GM23338 (cell line): Measurements from ENCODE around the gene IL17A. TPM values are rescaled to one million over a fixed set of nuclear protein-coding genes. Genes with fewer than 3 reads are reported as not detected.
A peak's percentile ranks its signal among the peaks of the same experiment; 100 is the strongest.

ENCODE experiments used
- ATAC-seq: fragments of 200-7000 bp; cut with Tn5 transposase; 3 replicates; pipeline ENCODE4 v1.9.1; 2020
- DNase-seq: peaks from one replicate; pipeline ENCODE4 v3.0.0-alpha.2; 2015; ENCODE audit warnings: low spot score
- H2AFZ ChIP-seq: fragments of 200-600 bp; sonication (generic); 2 replicates; pipeline ENCODE4 v1.8.0; 2016; ENCODE audit warnings: antibody characterized with exemption, mild to moderate bottlenecking, moderate library complexity
- H3F3A ChIP-seq: fragments of 200-600 bp; sonication (generic); replicated peaks from 2 replicates; pipeline ENCODE4 v1.8.0; 2017; ENCODE audit warnings: antibody characterized with exemption, mixed run types, low read depth
- H3K27ac ChIP-seq: fragments of 200-600 bp; sonication (generic); 2 replicates; pipeline ENCODE4 v1.6.1; 2016; ENCODE audit warnings: low read depth
- H3K27me3 ChIP-seq: fragments of 200-600 bp; sonication (generic); 2 replicates; pipeline ENCODE4 v1.8.0; 2016; ENCODE audit warnings: mild to moderate bottlenecking, mixed run types, moderate library complexity; ENCODE audit not compliant: insufficient read depth
- H3K36me3 ChIP-seq: fragments of 200-600 bp; sonication (generic); 2 replicates; pipeline ENCODE4 v1.8.0; 2016; ENCODE audit warnings: mild to moderate bottlenecking; ENCODE audit not compliant: insufficient read depth
- H3K4me1 ChIP-seq: fragments of 200-600 bp; sonication (generic); 2 replicates; pipeline ENCODE4 v1.8.0; 2016; ENCODE audit warnings: mild to moderate bottlenecking, moderate library complexity; ENCODE audit not compliant: insufficient read depth
- H3K4me2 ChIP-seq: fragments of 200-600 bp; sonication (generic); 2 replicates; pipeline ENCODE4 v1.7.1; 2017; ENCODE audit warnings: mixed run types
- H3K4me3 ChIP-seq: fragments of 200-600 bp; sonication (generic); 2 replicates; pipeline ENCODE4 v1.6.1; 2016; ENCODE audit warnings: mixed run types
- H3K79me2 ChIP-seq: fragments of 200-600 bp; sonication (generic); replicated peaks from 2 replicates; pipeline ENCODE4 v1.8.0; 2017; ENCODE audit warnings: mild to moderate bottlenecking; ENCODE audit not compliant: insufficient read depth
- H3K9me2 ChIP-seq: fragments of 200-600 bp; sonication (generic); 2 replicates; pipeline ENCODE4 v1.8.0; 2017; ENCODE audit not compliant: insufficient read depth
- H4K20me1 ChIP-seq: fragments of 200-600 bp; sonication (generic); replicated peaks from 2 replicates; pipeline ENCODE4 v1.8.0; 2017; ENCODE audit warnings: mild to moderate bottlenecking; ENCODE audit not compliant: insufficient read depth
- H3K27ac Mint-ChIP-seq: 2 replicates; pipeline ENCODE4 v1.8.0; 2020; ENCODE audit warnings: inconsistent platforms, mild to moderate bottlenecking, moderate library complexity, mixed read lengths
- H3K27me3 Mint-ChIP-seq: 3 replicates; pipeline ENCODE4 v1.8.0; 2022; ENCODE audit warnings: low read depth, mild to moderate bottlenecking, moderate library complexity, mixed read lengths, inconsistent platforms; ENCODE audit not compliant: insufficient read depth, poor library complexity
- H3K36me3 Mint-ChIP-seq: 3 replicates; pipeline ENCODE4 v1.8.0; 2021; ENCODE audit warnings: low read depth, mild to moderate bottlenecking, inconsistent platforms, moderate library complexity, mixed read lengths
- H3K4me1 Mint-ChIP-seq: 3 replicates; pipeline ENCODE4 v1.8.0; 2020; ENCODE audit warnings: mild to moderate bottlenecking, inconsistent platforms, mixed read lengths
- H3K4me3 Mint-ChIP-seq: 3 replicates; pipeline ENCODE4 v1.8.0; 2021; ENCODE audit warnings: moderate library complexity, mild to moderate bottlenecking, inconsistent platforms, mixed read lengths
- H3K9me3 Mint-ChIP-seq: 3 replicates; pipeline ENCODE4 v1.8.0; 2020; ENCODE audit warnings: moderate library complexity, mild to moderate bottlenecking, inconsistent platforms, mixed read lengths
- CREB1 ChIP-seq: fragments of 250-450 bp; sonication (Bioruptor Pico); IDR thresholded peaks from 2 replicates; pipeline ENCODE4 v1.5.0; 2020; ENCODE audit warnings: low read depth, mild to moderate bottlenecking, moderate library complexity
- CTCF ChIP-seq, 2 experiments: fragments of 200-600 bp in 1 of 2; sonication (generic) in 1 of 2; conservative IDR thresholded peaks; 2 replicates each; pipeline versions ENCODE4 v1.5.1 to v1.6.1; 2016 to 2017; ENCODE audit warnings: antibody characterized with exemption in 2 of 2, low read depth in 2 of 2, mild to moderate bottlenecking in 2 of 2, moderate library complexity in 1 of 2
- EZH2 ChIP-seq: fragments of 200-600 bp; sonication (generic); IDR thresholded peaks from one replicate; pipeline ENCODE4 v1.8.0; 2017; ENCODE audit warnings: antibody characterized with exemption, mild to moderate bottlenecking, low read depth; ENCODE audit not compliant: unreplicated experiment
- EZH2phosphoT487 ChIP-seq: fragments of 200-600 bp; sonication (generic); IDR thresholded peaks from one replicate; pipeline ENCODE4 v1.8.1; 2018; ENCODE audit warnings: antibody characterized with exemption; ENCODE audit not compliant: unreplicated experiment
- NANOG ChIP-seq: IDR thresholded peaks from 2 replicates; pipeline ENCODE4 v1.6.1; 2016; ENCODE audit warnings: antibody characterized with exemption, borderline replicate concordance
- REST ChIP-seq: IDR thresholded peaks from one replicate; pipeline ENCODE4 v1.6.1; 2018; ENCODE audit warnings: antibody characterized with exemption; ENCODE audit not compliant: unreplicated experiment
- STAT1 ChIP-seq: IDR thresholded peaks from one replicate; pipeline ENCODE4 v1.6.1; 2016; ENCODE audit warnings: antibody characterized with exemption; ENCODE audit not compliant: unreplicated experiment
- ZNF114 ChIP-seq: fragments of 250-450 bp; sonication (Bioruptor Pico); IDR thresholded peaks from 2 replicates; pipeline ENCODE4 v1.5.0; 2020; ENCODE audit warnings: mild to moderate bottlenecking, moderate library complexity
- ZNF331 ChIP-seq: fragments of 250-450 bp; sonication (Bioruptor Pico); IDR thresholded peaks from 2 replicates; pipeline ENCODE4 v1.5.0; 2020; ENCODE audit warnings: low read depth, mild to moderate bottlenecking, moderate library complexity
- ZNF462 ChIP-seq: fragments of 250-450 bp; sonication (Bioruptor Pico); IDR thresholded peaks from 2 replicates; pipeline ENCODE4 v1.5.0; 2020; ENCODE audit warnings: mild to moderate bottlenecking, moderate library complexity
- polyA plus RNA-seq: library from polyadenylated mRNA; unstranded; fragments of >200 nt; fragmentation: Nextera tagmentation; extraction: Ambion mirVana; gene quantifications from 2 replicates; pipeline ENCODE4 v1.2.1, GENCODE V29; 2016
- total RNA-seq: library from RNA; depleted of rRNA; stranded (reverse); fragments of >200 nt; shearing (Covaris generic); gene quantifications from 2 replicates; pipeline ENCODE4 v1.2.3, GENCODE V29; 2014

The IL17A gene
- total and polyA plus RNA-seq, 2 experiments from 2014 or later = not detected

- H3K27ac Mint-ChIP-seq = peak overlapping the region; percentile 88
- no peaks in the 10 kb centered on the region for H3K27me3 ChIP-seq
- no peak for ATAC-seq
Measured at GRCh38 chr6:52190409-52190808, 4.2 kb downstream of the IL17A start.

More at GRCh38 chr6:52190409-52190808, 4.2 kb downstream of the IL17A start:
- H4K20me1 ChIP-seq = no peaks in the 10 kb centered on the region
- 0 out of 2 replicates have a peak, but pooled peaks cover 4% of the 10 kb centered on the region for H3K4me1 ChIP-seq
- H3K27ac ChIP-seq = no peak overlapping the region
- no peak overlapping the region for H3K4me2 ChIP-seq
- Mint-ChIP-seq H3K9me3 (no peaks in the 10 kb centered on the region; the same call in 2 of the 3 replicates), H3K36me3 (peaks cover 2% of the 10 kb centered on the region), H3K4me1 (peaks cover 12% of the 10 kb centered on the region), H3K27me3 (peaks cover 5% of the 10 kb centered on the region), H3K4me3 (no peak overlapping the region)
- H2AFZ ChIP-seq = no peak overlapping the region
- no peak for DNase-seq
- no peaks in the 10 kb centered on the region for H3F3A ChIP-seq
- H3K4me3 ChIP-seq = no peak overlapping the region
- no peaks in the 10 kb centered on the region for H3K36me3 ChIP-seq
- peaks cover 31% of the 10 kb centered on the region for H3K9me2 ChIP-seq
- TF ChIP-seq ZNF114 (no peak), STAT1 (no peak), EZH2phosphoT487 (no peak), REST (no peak), EZH2 (no peak), ZNF331 (CRISPR knock-in tag) (no peak), NANOG (no peak), CREB1 (no peak), ZNF462 (no peak), CTCF (conservative IDR thresholded peaks at IDR 0.05; ENCODE audit: low read depth in 2 of 2) (no peak)
- H3K79me2 ChIP-seq = no peaks in the 10 kb centered on the region
